NCI-H1436 treated with DMSO at 0.1 percent for 48 hours (cell line): ENCODE data around the gene LUC7L.
"Not testable (repeated sequence)": the region's sequence is repeated elsewhere in the genome, so short reads cannot be mapped to it uniquely, and the experiment has no call there.

Experiments used
- DNase-seq: peaks from one replicate; lab custom pipeline; 2025; lab: John Stamatoyannopoulos, UW

Gene LUC7L

GRCh38 chr16:228852-229730 lies at the start of gene LUC7L:
Gene LUC7L, minus strand, starts transcription at chr16:229449. Its CDS starts 110 bp downstream, at chr16:229339.
- peak; percentile 39 for DNase-seq

GRCh38 chr16:278863-279366 lies 49.7 kb upstream of the LUC7L start:
- DNase-seq: peak; percentile 62

- DNase-seq: no peak
These were observed 47.3 kb upstream of the LUC7L start for GRCh38 chr16:276426-277077.

- DNase-seq: no peak
These were observed 46.6 kb upstream of the LUC7L start, which contains the start of gene RGS11 for GRCh38 chr16:275786-276232. Gene RGS11, minus strand, starts transcription at chr16:275944. Its CDS starts 33 bp downstream, at chr16:275911.

GRCh38 chr16:275041-275641 lies 45.9 kb upstream of the LUC7L start:
- DNase-seq: no peak

GRCh38 chr16:273547-274421 lies 44.5 kb upstream of the LUC7L start:
- DNase-seq: no peak

- no peak for DNase-seq
These were observed 43.6 kb upstream of the LUC7L start for GRCh38 chr16:272633-273546.

GRCh38 chr16:270381-271255 lies 41.4 kb upstream of the LUC7L start:
- no peak for DNase-seq

GRCh38 chr16:269061-269796 lies 40.0 kb upstream of the LUC7L start:
- DNase-seq: no peak

- no peak for DNase-seq
These were observed 39.1 kb upstream of the LUC7L start for GRCh38 chr16:268141-269053.

GRCh38 chr16:267562-267961 lies 38.3 kb upstream of the LUC7L start:
- DNase-seq: not testable (repeated sequence)

- no peak for DNase-seq
These were observed 37.3 kb upstream of the LUC7L start for GRCh38 chr16:266258-267164.

GRCh38 chr16:265711-266110 lies 36.5 kb upstream of the LUC7L start:
- no peak for DNase-seq

- DNase-seq: no peak
These were observed 35.8 kb upstream of the LUC7L start for GRCh38 chr16:265002-265529.

- no peak for DNase-seq
These were observed 35.2 kb upstream of the LUC7L start for GRCh38 chr16:264440-264951.

- no peak for DNase-seq
These were observed 34.7 kb upstream of the LUC7L start for GRCh38 chr16:263944-264343.
